ENCODE data around the gene AFF2. TPM values are rescaled to one million over a fixed set of nuclear protein-coding genes. Genes with fewer than 3 reads are reported as not detected.

The AFF2 gene
- not detected in 2 replicates for total RNA-seq

DNA sequence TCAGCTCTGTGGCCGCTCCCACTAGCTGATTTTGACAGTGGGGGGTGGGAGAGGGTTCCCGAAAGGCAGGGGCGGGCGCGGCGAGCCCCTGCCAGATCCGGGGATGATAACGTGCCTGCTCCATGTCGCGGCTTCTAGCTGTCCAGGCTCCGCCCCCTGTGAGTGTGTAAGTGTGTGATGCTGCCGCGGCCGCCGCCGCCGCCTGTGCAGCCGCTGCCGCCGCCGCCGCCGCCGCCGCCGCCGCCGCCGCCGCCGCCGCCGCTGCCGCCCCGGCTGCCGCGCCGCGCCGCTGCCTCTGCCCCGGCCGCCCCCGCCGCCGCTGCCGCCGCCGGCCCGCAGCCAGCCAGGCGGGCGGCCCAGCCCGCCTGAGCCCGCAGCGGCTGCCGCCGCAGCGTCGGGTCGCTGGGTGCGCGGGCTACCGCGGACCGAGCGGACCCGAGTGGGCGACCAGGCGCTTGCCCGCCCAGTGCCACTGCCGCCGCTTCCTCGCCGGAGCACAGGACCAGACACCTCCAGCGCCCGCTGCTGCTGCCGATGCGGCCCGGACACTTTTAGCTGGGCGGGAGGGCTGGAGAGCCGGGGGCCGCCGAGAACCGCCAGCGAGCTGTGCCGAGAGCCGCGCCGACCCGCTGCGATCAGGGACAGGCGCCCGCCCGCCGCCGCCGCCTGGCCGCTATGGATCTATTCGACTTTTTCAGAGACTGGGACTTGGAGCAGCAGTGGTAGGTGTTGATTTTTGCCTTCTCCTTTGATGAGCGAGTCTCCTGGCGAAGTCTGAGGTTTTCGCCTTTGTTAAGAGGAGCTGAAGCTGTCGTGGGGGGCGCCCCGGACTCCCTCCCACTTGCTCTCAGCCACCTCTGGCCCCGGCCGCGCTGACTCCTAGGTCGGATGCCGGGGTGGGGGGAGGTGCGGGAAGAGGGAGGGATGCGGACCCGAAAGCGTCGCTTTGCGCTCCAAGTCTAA is at the start of gene AFF2:
AFF2 (plus strand) TSS at position 195 of the 963 bp plus-strand sequence; CDS start at position 676, 481 bp downstream.

